Smooth muscle cell (in vitro differentiated cells): ENCODE measurements around the gene GOLGB1. TPM values are rescaled to one million over a fixed set of nuclear protein-coding genes. Genes with fewer than 3 reads are reported as not detected.

ENCODE experiments used
- DNase-seq: peaks from one replicate; lab custom pipeline; 2025; ENCODE audit not compliant: unreplicated experiment; lab: John Stamatoyannopoulos, UW
- H2AFZ ChIP-seq: fragments of 200-600 bp; sonication (generic); 2 replicates; pipeline ENCODE4 v1.6.0; 2016; ENCODE audit warnings: antibody characterized with exemption, low read depth, mild to moderate bottlenecking
- H3F3A ChIP-seq: fragments of 200-600 bp; sonication (generic); 2 replicates; pipeline ENCODE4 v1.6.0; 2017; ENCODE audit warnings: antibody characterized with exemption, low read depth
- H3K27ac ChIP-seq: fragments of 200-600 bp; sonication (generic); 2 replicates; pipeline ENCODE4 v1.5.1; 2016; ENCODE audit warnings: low read depth, mild to moderate bottlenecking
- H3K27me3 ChIP-seq: fragments of 200-600 bp; sonication (generic); 2 replicates; pipeline ENCODE4 v1.6.1; 2016; ENCODE audit warnings: low read depth, mild to moderate bottlenecking
- H3K36me3 ChIP-seq: fragments of 200-600 bp; sonication (generic); 2 replicates; pipeline ENCODE4 v1.5.1; 2016; ENCODE audit warnings: low read depth
- H3K4me1 ChIP-seq: fragments of 200-600 bp; sonication (generic); 2 replicates; pipeline ENCODE4 v1.5.1; 2016; ENCODE audit warnings: low read depth
- H3K4me2 ChIP-seq: fragments of 200-600 bp; sonication (generic); 2 replicates; pipeline ENCODE4 v1.6.0; 2016; ENCODE audit warnings: mild to moderate bottlenecking
- H3K4me3 ChIP-seq: fragments of 200-600 bp; sonication (generic); 2 replicates; pipeline ENCODE4 v1.5.1; 2016; ENCODE audit warnings: mild to moderate bottlenecking
- H3K79me2 ChIP-seq: fragments of 200-600 bp; sonication (generic); 2 replicates; pipeline ENCODE4 v1.6.0; 2016; ENCODE audit warnings: low read depth, mild to moderate bottlenecking
- H3K9ac ChIP-seq: fragments of 200-600 bp; sonication (generic); 2 replicates; pipeline ENCODE4 v1.6.0; 2016; ENCODE audit warnings: low read depth
- H3K9me3 ChIP-seq: fragments of 200-600 bp; sonication (generic); replicated peaks from 2 replicates; pipeline ENCODE4 v1.5.1; 2016; ENCODE audit warnings: low read depth
- H4K20me1 ChIP-seq: fragments of 200-600 bp; sonication (generic); 2 replicates; pipeline ENCODE4 v1.6.0; 2016; ENCODE audit warnings: low read depth
- CTCF ChIP-seq: fragments of 200-600 bp; sonication (generic); IDR thresholded peaks from 2 replicates; pipeline ENCODE4 v1.5.1; 2017; ENCODE audit warnings: borderline replicate concordance, mild to moderate bottlenecking, antibody characterized with exemption; ENCODE audit not compliant: insufficient read depth, poor library complexity, severe bottlenecking
- WGBS: methylation state at CpG from one replicate; pipeline ENCODE4 v1.1.7; 2016; ENCODE audit warnings: low lambda C conversion rate; 5-methylcytosine and 5-hydroxymethylcytosine counted together
- polyA plus RNA-seq: library from polyadenylated mRNA; unstranded; fragments of >200 nt; fragmentation: Nextera tagmentation; extraction: Ambion mirVana; gene quantifications from 2 replicates; pipeline ENCODE4 v1.2.1, GENCODE V29; 2016
- total RNA-seq: library from RNA; depleted of rRNA; stranded (reverse); fragments of >200 nt; gene quantifications from 2 replicates; pipeline ENCODE4 v1.2.3, GENCODE V29; 2014

The GOLGB1 gene
- total and polyA plus RNA-seq, 2 experiments from 2014 or later = 41.9 to 68.5 TPM

- Histone ChIP-seq H3K36me3 (no peaks in the 10 kb centered on the region), H3K9me3 (no peaks in the 10 kb centered on the region), H4K20me1 (no peaks in the 10 kb centered on the region), H2AFZ (no peak overlapping the region), H3K9ac (no peak overlapping the region), H3K4me2 (no peak overlapping the region), H3F3A (peaks cover 12% of the 10 kb centered on the region), H3K27ac (no peak overlapping the region), H3K4me3 (no peak overlapping the region), H3K4me1 (no peaks in the 10 kb centered on the region), H3K27me3 (no peaks in the 10 kb centered on the region), H3K79me2 (no peaks in the 10 kb centered on the region)
- 96% methylated on average over 6 of the region's 6 CpGs for WGBS
- no peak for DNase-seq
- TF ChIP-seq CTCF = no peak
Observed at GRCh38 chr3:121658716-121659435, 90.7 kb downstream of the GOLGB1 start.

- H3K9me3 ChIP-seq = no peaks in the 10 kb centered on the region
- WGBS = 89% methylated on average over 6 of the region's 6 CpGs
- no peak for TF ChIP-seq CTCF
- H3F3A ChIP-seq = no peaks in the 10 kb centered on the region
- no peak overlapping the region for H3K9ac ChIP-seq
- no peak overlapping the region for H3K4me3 ChIP-seq
- no peak overlapping the region for H2AFZ ChIP-seq
- H3K4me2 ChIP-seq = no peak overlapping the region
- H3K4me1 ChIP-seq = no peaks in the 10 kb centered on the region
- no peaks in the 10 kb centered on the region for H4K20me1 ChIP-seq
- H3K27ac ChIP-seq = no peak overlapping the region
- no peaks in the 10 kb centered on the region for H3K27me3 ChIP-seq
- no peaks in the 10 kb centered on the region for H3K79me2 ChIP-seq
- DNase-seq = no peak
- no peaks in the 10 kb centered on the region for H3K36me3 ChIP-seq
Observed at GRCh38 chr3:121654493-121655385, 94.8 kb downstream of the GOLGB1 start.

- no peak overlapping the region for H3K27ac ChIP-seq
- H3F3A ChIP-seq = no peaks in the 10 kb centered on the region
- no peaks in the 10 kb centered on the region for H3K36me3 ChIP-seq
- H3K79me2 ChIP-seq = no peaks in the 10 kb centered on the region
- H3K9me3 ChIP-seq = no peaks in the 10 kb centered on the region
- TF ChIP-seq CTCF = no peak
- no peaks in the 10 kb centered on the region for H4K20me1 ChIP-seq
- no peak for DNase-seq
- no peak overlapping the region for H3K9ac ChIP-seq
- no peak overlapping the region for H3K4me2 ChIP-seq
- no peaks in the 10 kb centered on the region for H3K4me1 ChIP-seq
- no peak overlapping the region for H2AFZ ChIP-seq
- H3K4me3 ChIP-seq = no peak overlapping the region
- H3K27me3 ChIP-seq = no peaks in the 10 kb centered on the region
Observed at GRCh38 chr3:121651684-121652083, 97.9 kb downstream of the GOLGB1 start.
